ENCODE data around the gene KIF6. TPM values are rescaled to one million over a fixed set of nuclear protein-coding genes. Genes with fewer than 3 reads are reported as not detected.

Gene KIF6
- total RNA-seq, 1 donor from 2014 or later, result 1.5 TPM

- Mint-ChIP-seq H3K9me3 (no peaks in the 10 kb centered on the region), H3K27ac (ENCODE audit: unreplicated experiment) (no peak overlapping the region), H3K27me3 (ENCODE audit: low read depth) (peaks cover 78% of the 10 kb centered on the region), H3K4me1 (no peaks in the 10 kb centered on the region), H3K4me3 (no peak overlapping the region), H3K36me3 (ENCODE audit: low read depth) (no peaks in the 10 kb centered on the region)
- no peak for TF ChIP-seq CTCF (conservative IDR thresholded peaks at IDR 0.05)
- DNase-seq (ENCODE audit: low read depth, low spot score), result no peak
These were observed 408.0 kb downstream of the KIF6 start for GRCh38 chr6:39317256-39317655.

GRCh38 chr6:39314273-39314795, 410.9 kb downstream of the KIF6 start, which contains the start of gene KCNK17:
TSS of gene KCNK17 (minus strand) at chr6:39314419. CDS start at chr6:39314320, 99 bp downstream.
- Mint-ChIP-seq H3K4me1 (no peaks in the 10 kb centered on the region), H3K27ac (ENCODE audit: unreplicated experiment) (no peak within 1 kb of the TSS), H3K9me3 (no peaks in the 10 kb centered on the region), H3K4me3 (peak within 1 kb of the TSS; percentile 27), H3K27me3 (ENCODE audit: low read depth) (peaks cover 92% of the 10 kb centered on the region), H3K36me3 (ENCODE audit: low read depth) (peaks cover 4% of the 10 kb centered on the region)
- no peak for DNase-seq (ENCODE audit: low read depth, low spot score)
- TF ChIP-seq CTCF (conservative IDR thresholded peaks at IDR 0.05), result no peak

- Mint-ChIP-seq H3K27ac (ENCODE audit: unreplicated experiment) (no peak overlapping the region), H3K36me3 (ENCODE audit: low read depth) (peaks cover 4% of the 10 kb centered on the region), H3K9me3 (no peaks in the 10 kb centered on the region), H3K4me3 (peak overlapping the region; percentile 27), H3K27me3 (ENCODE audit: low read depth) (peaks cover 88% of the 10 kb centered on the region), H3K4me1 (no peaks in the 10 kb centered on the region)
- DNase-seq (ENCODE audit: low read depth, low spot score), result peak; percentile 2
- no peak for TF ChIP-seq CTCF (conservative IDR thresholded peaks at IDR 0.05)
These were observed 411.5 kb downstream of the KIF6 start for GRCh38 chr6:39313526-39314272.

GRCh38 chr6:39312912-39313525, 412.2 kb downstream of the KIF6 start:
- Mint-ChIP-seq H3K9me3 (no peaks in the 10 kb centered on the region), H3K27me3 (ENCODE audit: low read depth) (peaks cover 81% of the 10 kb centered on the region)

GRCh38 chr6:39310542-39310941, 414.7 kb downstream of the KIF6 start:
- H3K4me1 Mint-ChIP-seq, result no peaks in the 10 kb centered on the region

More at GRCh38 chr6:39312912-39313525, 412.2 kb downstream of the KIF6 start:
- no peak for TF ChIP-seq CTCF (conservative IDR thresholded peaks at IDR 0.05)
- Mint-ChIP-seq H3K4me1 (no peaks in the 10 kb centered on the region), H3K36me3 (ENCODE audit: low read depth) (peaks cover 4% of the 10 kb centered on the region), H3K27ac (ENCODE audit: unreplicated experiment) (no peak overlapping the region), H3K4me3 (no peak overlapping the region)
- no peak for DNase-seq (ENCODE audit: low read depth, low spot score)

More at GRCh38 chr6:39310542-39310941, 414.7 kb downstream of the KIF6 start:
- no peak overlapping the region for H3K4me3 Mint-ChIP-seq
- H3K27me3 Mint-ChIP-seq (ENCODE audit: low read depth), result peaks cover 58% of the 10 kb centered on the region
- peaks cover 4% of the 10 kb centered on the region for H3K36me3 Mint-ChIP-seq (ENCODE audit: low read depth)
- DNase-seq (ENCODE audit: low read depth, low spot score), result no peak
- TF ChIP-seq CTCF (conservative IDR thresholded peaks at IDR 0.05), result no peak
- H3K9me3 Mint-ChIP-seq, result no peaks in the 10 kb centered on the region
- no peak overlapping the region for H3K27ac Mint-ChIP-seq (ENCODE audit: unreplicated experiment)
